AG04449 (cell line): ENCODE measurements around the gene SCEL.

ENCODE experiments used
- CTCF ChIA-PET: fragments of 350-600 bp; formaldehyde crosslinking; extraction: SDS; loops from one replicate; lab custom pipeline; 2021; ENCODE audit warnings: antibody characterized with exemption; lab: Yijun Ruan, JAX
- POLR2A ChIA-PET: fragments of 400-600, 350-600 bp; formaldehyde crosslinking; extraction: SDS; loops from one replicate; lab custom pipeline; 2020; ENCODE audit warnings: antibody characterized with exemption, inconsistent platforms; lab: Yijun Ruan, JAX
- DNase-seq: peaks from one replicate; pipeline ENCODE4 v3.0.0-alpha.2; 2010; ENCODE audit warnings: low read depth, low spot score
- H3K4me3 ChIP-seq: 2 replicates; pipeline ENCODE4 v1.5.1; 2011; ENCODE audit warnings: low read depth, mild to moderate bottlenecking, control low read depth, low read length
- CTCF ChIP-seq: IDR thresholded peaks from one replicate; pipeline ENCODE4 v1.5.1; 2011; ENCODE audit warnings: mild to moderate bottlenecking, moderate library complexity, low read length, control low read depth, inconsistent platforms; ENCODE audit not compliant: insufficient read depth; ENCODE audit errors: missing control alignments

SCEL gene

GRCh38 chr13:77583581-77583980 is 48.1 kb downstream of the SCEL start:
- no peak for TF ChIP-seq CTCF
- ChIA-PET POLR2A (no interaction called here), CTCF (no interaction called here)
- H3K4me3 ChIP-seq: no peak overlapping the region
- no peak for DNase-seq

GRCh38 chr13:77584106-77584505 is 48.6 kb downstream of the SCEL start:
- no peak for DNase-seq
- CTCF ChIA-PET: no interaction called here
- no peak for TF ChIP-seq CTCF
- POLR2A ChIA-PET: no interaction called here
- H3K4me3 ChIP-seq: no peak overlapping the region

- CTCF ChIA-PET: no interaction called here
- POLR2A ChIA-PET: no interaction called here
- TF ChIP-seq CTCF: no peak
- DNase-seq: no peak
- H3K4me3 ChIP-seq: no peak overlapping the region
These were observed 59.8 kb downstream of the SCEL start for GRCh38 chr13:77595166-77595810.

- DNase-seq: no peak
These were observed 61.3 kb downstream of the SCEL start for GRCh38 chr13:77596777-77597176.

GRCh38 chr13:77599351-77599750 is 63.8 kb downstream of the SCEL start:
- ChIA-PET CTCF (no interaction called here), POLR2A (no interaction called here)
- no peak overlapping the region for H3K4me3 ChIP-seq
- no peak for DNase-seq
- no peak for TF ChIP-seq CTCF

More at GRCh38 chr13:77596777-77597176, 61.3 kb downstream of the SCEL start:
- no peak for TF ChIP-seq CTCF
- ChIA-PET CTCF (no interaction called here), POLR2A (no interaction called here)
- H3K4me3 ChIP-seq: no peak overlapping the region

- ChIA-PET CTCF (no interaction called here), POLR2A (no interaction called here)
- TF ChIP-seq CTCF: no peak
- no peak for DNase-seq
- H3K4me3 ChIP-seq: no peak overlapping the region
These were observed 65.2 kb downstream of the SCEL start for GRCh38 chr13:77600701-77601100.
